ENCODE measurements around the gene SLC44A1.

Gene SLC44A1

GRCh38 chr9:105473221-105473620, 228.8 kb downstream of the SLC44A1 start:
- DNase-seq (ENCODE audit: low spot score) = no peak

GRCh38 chr9:105475302-105475701, 230.9 kb downstream of the SLC44A1 start:
- no peak for DNase-seq (ENCODE audit: low spot score)

GRCh38 chr9:105479846-105480245, 235.4 kb downstream of the SLC44A1 start:
- DNase-seq (ENCODE audit: low spot score) = no peak

- no peak for DNase-seq (ENCODE audit: low spot score)
Measured at GRCh38 chr9:105483618-105484017, 239.2 kb downstream of the SLC44A1 start.

GRCh38 chr9:105484226-105484625, 239.8 kb downstream of the SLC44A1 start:
- DNase-seq (ENCODE audit: low spot score) = no peak

- DNase-seq (ENCODE audit: low spot score) = no peak
Measured at GRCh38 chr9:105485131-105485530, 240.7 kb downstream of the SLC44A1 start.

All from germinal center (tissue), 1 donor.